K562 (cell line): ENCODE data around the gene BAIAP3. TPM values are rescaled to one million over a fixed set of nuclear protein-coding genes. Genes with fewer than 3 reads are reported as not detected.
A peak's percentile ranks its signal among the peaks of the same experiment; 100 is the strongest.

Source experiments
- ATAC-seq: fragments of 200-7000 bp; cut with Tn5 transposase; 3 replicates; pipeline ENCODE4 v1.9.1; 2020; ENCODE audit warnings: moderate library complexity
- BruUV-seq: library from RNA; stranded (reverse); fragments of 400-500 nt; replicated peaks from 2 replicates; lab custom pipeline; 2021; lab: Mats Ljungman, UMichigan
- CTCF ChIA-PET: fragments of 300-600 bp; formaldehyde crosslinking; extraction: SDS; loops from one replicate; lab custom pipeline; 2021; ENCODE audit warnings: low intra/inter-chr PET ratio; lab: Yijun Ruan, JAX
- POLR2A ChIA-PET: fragments of 300-600, 350-650 bp; sonication (Branson Sonifier 250); formaldehyde crosslinking; extraction: SDS; loops from one replicate; lab custom pipeline; 2021; ENCODE audit warnings: antibody characterized with exemption, inconsistent platforms; lab: Yijun Ruan, JAX
- DNase-seq, 4 experiments: peaks; one replicate each; pipeline versions ENCODE4 v3.0.0 to v3.0.0-alpha.2; 2011 to 2018; ENCODE audit warnings: low spot score in 3 of 4, mixed read lengths in 3 of 4; ENCODE audit errors: extremely low read depth in 1 of 4
- FAIRE-seq: peaks from 2 replicates; lab custom pipeline; 2011; peaks lifted over from hg19 to GRCh38; lab: Jason Lieb, UNC
- H2AFZ ChIP-seq: 2 replicates; pipeline ENCODE4 v1.6.0; 2011; ENCODE audit warnings: low read depth, low read length, control low read depth, inconsistent platforms
- H3K27ac ChIP-seq: fragments of 200-600 bp; 3 replicates; pipeline ENCODE4 v1.8.0; 2011; ENCODE audit warnings: low read depth, mild to moderate bottlenecking, control low read depth, inconsistent platforms, low read length, moderate library complexity, mixed read lengths; ENCODE audit errors: extremely low read depth
- H3K27me3 ChIP-seq, 2 experiments: fragments of 300-600 bp in 1 of 2; 2 replicates in 1 of 2; 3 replicates in 1 of 2; pipeline versions ENCODE4 v1.6.0 to v1.8.0; 2011; ENCODE audit warnings: inconsistent platforms in 2 of 2, low read length in 2 of 2, mild to moderate bottlenecking in 1 of 2, mixed read lengths in 1 of 2, moderate library complexity in 1 of 2; ENCODE audit not compliant: control insufficient read depth in 2 of 2, insufficient read depth in 2 of 2
- H3K36me3 ChIP-seq: fragments of 300-600 bp; 3 replicates; pipeline ENCODE4 v1.8.0; 2011; ENCODE audit warnings: mild to moderate bottlenecking, low read length, inconsistent platforms; ENCODE audit not compliant: control insufficient read depth, insufficient read depth
- H3K4me1 ChIP-seq, 2 experiments: fragments of 200-600 bp in 1 of 2; replicated peaks in 1 of 2; 2 replicates in 1 of 2; 3 replicates in 1 of 2; pipeline versions ENCODE4 v1.5.1 to v1.8.0; 2011; ENCODE audit warnings: inconsistent platforms in 2 of 2, low read length in 2 of 2, mild to moderate bottlenecking in 1 of 2, mixed read lengths in 1 of 2, moderate library complexity in 1 of 2; ENCODE audit not compliant: control insufficient read depth in 2 of 2, insufficient read depth in 2 of 2
- H3K4me2 ChIP-seq: 2 replicates; pipeline ENCODE4 v1.6.1; 2011; ENCODE audit warnings: low read length, control low read depth, inconsistent platforms, mixed read lengths; ENCODE audit not compliant: insufficient read depth
- H3K4me3 ChIP-seq: fragments of 200-600 bp; sonication (generic), shearing (Covaris generic); 2 replicates; pipeline ENCODE4 v1.5.1; 2016; ENCODE audit warnings: control low read depth, inconsistent platforms
- H3K79me2 ChIP-seq: fragments of 200-600 bp; 3 replicates; pipeline ENCODE4 v1.8.0; 2011; ENCODE audit warnings: low read length, inconsistent platforms; ENCODE audit not compliant: control insufficient read depth, insufficient read depth
- H3K9ac ChIP-seq, 2 experiments: 2 replicates each; pipeline versions ENCODE4 v1.6.0 to v1.6.1; 2011; ENCODE audit warnings: low read depth in 2 of 2, low read length in 2 of 2, control low read depth in 1 of 2, inconsistent platforms in 1 of 2, mild to moderate bottlenecking in 1 of 2, mixed read lengths in 1 of 2; ENCODE audit not compliant: insufficient read depth in 1 of 2
- H3K9me1 ChIP-seq: one replicate; pipeline ENCODE4 v1.6.0; 2011; ENCODE audit warnings: inconsistent platforms, mild to moderate bottlenecking, low read length, moderate library complexity; ENCODE audit not compliant: control insufficient read depth, insufficient read depth
- H3K9me3 ChIP-seq: replicated peaks from 2 replicates; pipeline ENCODE4 v1.5.1; 2011; ENCODE audit warnings: low read depth, low read length, inconsistent platforms; ENCODE audit not compliant: control insufficient read depth, insufficient read depth
- H4K20me1 ChIP-seq: replicated peaks from 2 replicates; pipeline ENCODE4 v1.6.1; 2011; ENCODE audit warnings: low read length, inconsistent platforms, mixed read lengths; ENCODE audit not compliant: control insufficient read depth, insufficient read depth
- ATF1 ChIP-seq, 2 experiments: fragments of 450-650 bp in 1 of 2; IDR thresholded peaks; 2 replicates each; pipeline ENCODE4 v1.6.1; 2016; ENCODE audit warnings: missing compliant biosample characterization in 1 of 2, missing genetic modification characterization in 1 of 2
- CBFA2T3 ChIP-seq: fragments of 450-650 bp; IDR thresholded peaks from 2 replicates; pipeline ENCODE4 v1.6.1; 2017
- CREB3L1 ChIP-seq: fragments of 450-650 bp; IDR thresholded peaks from 2 replicates; pipeline ENCODE4 v1.6.1; 2014; ENCODE audit warnings: low read depth, mild to moderate bottlenecking, moderate library complexity, borderline replicate concordance
- E2F1 ChIP-seq: sonication (generic); formaldehyde crosslinking; IDR thresholded peaks from 2 replicates; pipeline ENCODE4 v1.8.1; 2023; ENCODE audit warnings: mild to moderate bottlenecking, missing genetic modification reagents, moderate library complexity
- KDM4B ChIP-seq, 2 experiments: fragments of 450-650 bp in 1 of 2; sonication (generic) in 1 of 2; IDR thresholded peaks; 2 replicates each; pipeline ENCODE4 v1.6.1; 2016 to 2017; ENCODE audit warnings: borderline replicate concordance in 2 of 2, antibody characterized with exemption in 1 of 2, low read depth in 1 of 2, mild to moderate bottlenecking in 1 of 2
- NRF1 ChIP-seq, 2 experiments: fragments of 450-650 bp; IDR thresholded peaks in 1 of 2; conservative IDR thresholded peaks in 1 of 2; 2 replicates each; pipeline ENCODE4 v1.6.1; 2014; ENCODE audit warnings: mild to moderate bottlenecking in 2 of 2
- POLR2G ChIP-seq: fragments of 200-400 bp; formaldehyde crosslinking; IDR thresholded peaks from 2 replicates; pipeline ENCODE4 v1.6.1; 2017; ENCODE audit warnings: low read depth, mild to moderate bottlenecking, antibody characterized with exemption, low read length, moderate library complexity
- RUNX1 ChIP-seq: sonication (generic); IDR thresholded peaks from 2 replicates; pipeline ENCODE4 v1.6.1; 2016; ENCODE audit warnings: antibody characterized with exemption, low read depth
- SIN3A ChIP-seq, 2 experiments: fragments of 150-350 bp in 1 of 2; IDR thresholded peaks; 2 replicates each; pipeline ENCODE4 v1.6.1; 2011 to 2016; ENCODE audit warnings: borderline replicate concordance in 2 of 2, low read depth in 2 of 2, low read length in 2 of 2, mild to moderate bottlenecking in 2 of 2, moderate library complexity in 2 of 2; ENCODE audit not compliant: control insufficient read depth in 1 of 2
- SMARCB1 ChIP-seq: IDR thresholded peaks from 2 replicates; pipeline ENCODE4 v1.6.1; 2011; ENCODE audit warnings: improper control_type of control experiment, low read depth; ENCODE audit not compliant: insufficient read length
- SMARCE1 ChIP-seq: fragments of 450-650 bp; IDR thresholded peaks from 2 replicates; pipeline ENCODE4 v1.7.1; 2016; ENCODE audit warnings: mild to moderate bottlenecking
- SMC3 ChIP-seq: conservative IDR thresholded peaks from 2 replicates; pipeline ENCODE4 v1.6.1; 2011; ENCODE audit warnings: low read depth, low read length, improper control_type of control experiment; ENCODE audit not compliant: insufficient read depth
- SUPT5H ChIP-seq: fragments of 450-650 bp; IDR thresholded peaks from 2 replicates; pipeline ENCODE4 v1.6.1; 2016
- TCF7 ChIP-seq: sonication (generic); IDR thresholded peaks from 2 replicates; pipeline ENCODE4 v1.6.1; 2016; ENCODE audit warnings: antibody characterized with exemption, borderline replicate concordance
- ZBTB1 ChIP-seq: sonication (generic); formaldehyde crosslinking; IDR thresholded peaks from 2 replicates; pipeline ENCODE4 v1.8.1; 2023; ENCODE audit warnings: missing genetic modification reagents, low read depth, mild to moderate bottlenecking, borderline replicate concordance
- ZKSCAN8 ChIP-seq: fragments of 200-800 bp; sonication (Bioruptor generic); IDR thresholded peaks from 2 replicates; pipeline ENCODE4 v1.6.1; 2016; ENCODE audit warnings: missing genetic modification characterization, missing compliant biosample characterization
- ZNF263 ChIP-seq: sonication (generic); formaldehyde crosslinking; IDR thresholded peaks from 2 replicates; pipeline ENCODE4 v1.8.0; 2022; ENCODE audit warnings: mild to moderate bottlenecking, missing genetic modification reagents, borderline replicate concordance
- ZNF830 ChIP-seq: fragments of 250-450 bp; sonication (Bioruptor Pico); IDR thresholded peaks from 2 replicates; pipeline ENCODE4 v1.5.0; 2021; ENCODE audit warnings: mild to moderate bottlenecking
- ZSCAN32 ChIP-seq: fragments of 450-650 bp; formaldehyde crosslinking; IDR thresholded peaks from 2 replicates; pipeline ENCODE4 v1.4.0; 2020; ENCODE audit warnings: mild to moderate bottlenecking, moderate library complexity
- WGBS: fragments of 100-300 bp; shearing (Covaris generic); methylation state at CpG from one replicate; pipeline ENCODE4 v1.1.6; 2016; ENCODE audit warnings: low coverage, mixed read lengths; ENCODE audit not compliant: insufficient coverage; ENCODE audit errors: missing lambda C conversion rate; 5-methylcytosine and 5-hydroxymethylcytosine counted together
- in situ Hi-C: fragments of 300-500 bp; cut with MboI; formaldehyde crosslinking; loops from 4 replicates; pipeline ENCODE4 v1.15.0; 2018; ENCODE audit warnings: inconsistent platforms, mixed read lengths
- intact Hi-C: fragments of 100-400 bp; cut with micrococcal nuclease; formaldehyde crosslinking; loops from 2 replicates; pipeline ENCODE4 v1.14.2; 2022
- polyA plus RNA-seq, 8 experiments: library from polyadenylated mRNA; depleted of rRNA in 4 of 8; stranded (reverse) in 5 of 8; unstranded in 3 of 8; fragments of >200 nt; fragmentation: Nextera tagmentation in 2 of 8; fragmentation: Illumina TruSeq in 1 of 8; extraction: Ambion mirVana in 2 of 8; extraction: Trizol in 1 of 8; gene quantifications; 2 replicates each; pipeline versions ENCODE4 v1.2.1 to v1.2.3, GENCODE V29; 2011 to 2014; ENCODE audit warnings: inconsistent platforms in 1 of 8, missing spikeins in 1 of 8
- total RNA-seq, 7 experiments: library from RNA; depleted of rRNA in 6 of 7; stranded (reverse); fragments of >200 nt in 6 of 7; fragmentation: Illumina TruSeq in 2 of 7; extraction: Trizol in 2 of 7; gene quantifications; 2 replicates each; pipeline versions ENCODE4 v1.2.1 to v1.2.3, GENCODE V29; 2011 to 2021; ENCODE audit warnings: low replicate concordance in 1 of 7

Gene BAIAP3
- total and polyA plus RNA-seq, 9 of the 15 experiments (the other 6 are each of a cell fraction or from before 2014, with no cell fraction given), result 0.03 to 4.5 (median 0.57) TPM; not detected in 1

GRCh38 chr16:1333854-1334700 is 632 bp downstream of the BAIAP3 start:
- intact Hi-C loops (no loop called here), in situ Hi-C loops (no loop called here)
- peak overlapping the region; percentile 30 to 85; a peak in 3 of 4 replicates for H3K9ac ChIP-seq
- H3K27ac ChIP-seq, result no peak overlapping the region
- H2AFZ ChIP-seq, result peak overlapping the region; percentile 80; the same call in 1 of the 2 replicates
- FAIRE-seq (no peak), ATAC-seq (no peak), DNase-seq (peak in 2 of 4 experiments; percentile 31 to 45)
- H3K4me1 ChIP-seq, result peaks cover 17 to 86% of the 10 kb centered on the region in 2 experiments
- no peaks in the 10 kb centered on the region for H3K9me1 ChIP-seq
- ChIA-PET CTCF (no interaction called here), POLR2A (interaction anchor here (0.6 kb wide), 1 partner anchor 198 kb away, joined by 4 read pairs; no protein-coding TSS in a partner anchor)
- H3K36me3 ChIP-seq, result no peaks in the 10 kb centered on the region
- no peaks in the 10 kb centered on the region for H3K79me2 ChIP-seq
- H3K4me3 ChIP-seq, result peak overlapping the region; percentile 51
- H3K4me2 ChIP-seq, result peak overlapping the region; percentile 32; the same call in 1 of the 2 replicates
- H3K27me3 ChIP-seq, result peaks cover 6 to 19% of the 10 kb centered on the region in 2 experiments; a peak in 3 of 5 replicates
- 0 out of 2 replicates have a peak, but pooled peaks cover 4% of the 10 kb centered on the region for H3K9me3 ChIP-seq
- 0 out of 2 replicates have a peak, but pooled peaks cover 9% of the 10 kb centered on the region for H4K20me1 ChIP-seq
- WGBS, result 3% methylated on average over 23 of the region's 78 CpGs
- BruUV-seq, result no TSS peak
- TF ChIP-seq RUNX1 (no peak), E2F1 (CRISPR knock-in tag) (no peak), ZKSCAN8 (no peak), ZSCAN32 (CRISPR knock-in tag) (no peak), CREB3L1 (no peak), CBFA2T3 (peak; percentile 19; the same call in 1 of the 2 replicates), ATF1 (CRISPR knock-in tag; IDR thresholded peaks at IDR 0.05) (no peak), ATF1 (tag; IDR thresholded peaks at IDR 0.05) (no peak), ZNF263 (CRISPR knock-in tag) (peak; percentile 86), SUPT5H (no peak), KDM4B (IDR thresholded peaks at IDR 0.05; ENCODE audit: borderline replicate concordance in 2 of 2, low read depth in 1 of 2) (no peak), POLR2G (peak; percentile 16; the same call in 1 of the 2 replicates), SMC3 (no peak), SIN3A (IDR thresholded peaks at IDR 0.05; ENCODE audit: borderline replicate concordance in 2 of 2, control insufficient read depth in 1 of 2, low read depth in 2 of 2, low read length in 2 of 2) (no peak), NRF1 (conservative IDR thresholded peaks at IDR 0.05 in 1 of 2, IDR thresholded peaks at IDR 0.05 in 1 of 2) (peak in 1 of 2 experiments; percentile 41; a peak in 1 of 4 replicates), ZBTB1 (CRISPR knock-in tag) (no peak), ZNF830 (CRISPR knock-in tag) (no peak), SMARCE1 (no peak), TCF7 (no peak), SMARCB1 (no peak)
